HepG2 (cell line): ENCODE data around the gene RPS2. TPM values are rescaled to one million over a fixed set of nuclear protein-coding genes. Genes with fewer than 3 reads are reported as not detected.

ENCODE experiments used
- ATAC-seq: fragments of 200-7000 bp; cut with Tn5 transposase; 3 replicates; pipeline ENCODE4 v1.9.1; 2020; ENCODE audit warnings: mild to moderate bottlenecking, moderate library complexity
- BruUV-seq: library from RNA; stranded (reverse); fragments of 400-500 nt; replicated peaks from 2 replicates; lab custom pipeline; 2021; lab: Mats Ljungman, UMichigan
- CTCF ChIA-PET: fragments of 300-600 bp; formaldehyde crosslinking; extraction: SDS; loops from one replicate; lab custom pipeline; 2021; ENCODE audit warnings: low total read pairs, inconsistent platforms, low intra/inter-chr PET ratio; lab: Yijun Ruan, JAX
- POLR2A ChIA-PET: fragments of 350-600 bp; sonication (Branson Sonifier 250); formaldehyde crosslinking; loops from one replicate; lab custom pipeline; 2020; ENCODE audit warnings: antibody characterized with exemption, inconsistent platforms; lab: Yijun Ruan, JAX
- DNase-seq: peaks from one replicate; pipeline ENCODE4 v3.0.0-alpha.2; 2015; ENCODE audit warnings: low spot score
- FAIRE-seq: peaks from 3 replicates; lab custom pipeline; 2011; peaks lifted over from hg19 to GRCh38; lab: Jason Lieb, UNC
- H2AFZ ChIP-seq: one replicate; pipeline ENCODE4 v1.6.1; 2011; ENCODE audit warnings: low read length, inconsistent platforms
- H3K27ac ChIP-seq: fragments of 300-600 bp; 3 replicates; pipeline ENCODE4 v1.8.0; 2011; ENCODE audit warnings: mixed run types, mild to moderate bottlenecking, mixed read lengths, low read length, inconsistent platforms; ENCODE audit not compliant: insufficient read depth; ENCODE audit errors: extremely low read length
- H3K27me3 ChIP-seq, 2 experiments: fragments of 200-600 bp in 1 of 2; 2 replicates in 1 of 2; 3 replicates in 1 of 2; pipeline versions ENCODE4 v1.6.0 to v1.8.0; 2011; ENCODE audit warnings: low read length in 2 of 2, mild to moderate bottlenecking in 2 of 2, moderate library complexity in 2 of 2, inconsistent platforms in 1 of 2; ENCODE audit not compliant: insufficient read depth in 2 of 2, control insufficient read depth in 1 of 2
- H3K36me3 ChIP-seq, 2 experiments: fragments of 200-600 bp in 1 of 2; replicated peaks in 1 of 2; 2 replicates in 1 of 2; 3 replicates in 1 of 2; pipeline versions ENCODE4 v1.5.1 to v1.8.0; 2011; ENCODE audit warnings: low read length in 2 of 2, inconsistent platforms in 1 of 2; ENCODE audit not compliant: insufficient read depth in 2 of 2, control insufficient read depth in 1 of 2
- H3K4me1 ChIP-seq: 2 replicates; pipeline ENCODE4 v1.5.1; 2012; ENCODE audit warnings: low read length, inconsistent platforms; ENCODE audit not compliant: insufficient read depth
- H3K4me2 ChIP-seq: 2 replicates; pipeline ENCODE4 v1.6.0; 2011; ENCODE audit warnings: low read depth, low read length, inconsistent platforms
- H3K4me3 ChIP-seq, 3 experiments: fragments of 200-600 bp in 1 of 3; sonication (generic), shearing (Covaris generic) in 1 of 3; replicated peaks in 1 of 3; 2 replicates each; pipeline ENCODE4 v1.5.1; 2011 to 2016; ENCODE audit warnings: low read length in 3 of 3, inconsistent platforms in 2 of 3, low read depth in 2 of 3, mild to moderate bottlenecking in 2 of 3, control low read depth in 1 of 3, mixed read lengths in 1 of 3; ENCODE audit not compliant: insufficient read depth in 1 of 3
- H3K79me2 ChIP-seq: one replicate; pipeline ENCODE4 v1.6.1; 2011; ENCODE audit warnings: low read length, inconsistent platforms; ENCODE audit not compliant: insufficient read depth
- H3K9ac ChIP-seq: 2 replicates; pipeline ENCODE4 v1.6.0; 2011; ENCODE audit warnings: mild to moderate bottlenecking, low read depth, low read length, inconsistent platforms; ENCODE audit not compliant: insufficient read depth
- H3K9me3 ChIP-seq: 2 replicates; pipeline ENCODE4 v1.5.1; 2012; ENCODE audit warnings: mild to moderate bottlenecking, low read length
- H4K20me1 ChIP-seq: 2 replicates; pipeline ENCODE4 v1.6.0; 2011; ENCODE audit warnings: inconsistent platforms, mild to moderate bottlenecking, low read length, moderate library complexity; ENCODE audit not compliant: insufficient read depth
- CENPX ChIP-seq: sonication (generic); formaldehyde crosslinking; IDR thresholded peaks from 2 replicates; pipeline ENCODE4 v1.9.0; 2021; ENCODE audit warnings: mild to moderate bottlenecking, missing genetic modification reagents, moderate library complexity
- HNF4G ChIP-seq, 2 experiments: sonication (generic) in 1 of 2; formaldehyde crosslinking in 1 of 2; IDR thresholded peaks; 2 replicates each; pipeline versions ENCODE4 v1.4.0 to v1.6.1; 2011 to 2020; ENCODE audit warnings: borderline replicate concordance in 2 of 2, low read depth in 2 of 2, mild to moderate bottlenecking in 2 of 2, low read length in 1 of 2, missing genetic modification reagents in 1 of 2, moderate library complexity in 1 of 2
- HNRNPK ChIP-seq: fragments of 200-400 bp; formaldehyde crosslinking; IDR thresholded peaks from 2 replicates; pipeline ENCODE4 v1.6.1; 2018; ENCODE audit warnings: low read length, low read depth, moderate library complexity, mild to moderate bottlenecking; ENCODE audit not compliant: poor library complexity, severe bottlenecking
- KLF16 ChIP-seq, 2 experiments: sonication (generic) in 1 of 2; formaldehyde crosslinking in 1 of 2; IDR thresholded peaks; 2 replicates each; pipeline versions ENCODE4 v1.6.1 to v1.8.0; 2016 to 2023; ENCODE audit warnings: missing genetic modification reagents in 2 of 2, missing compliant biosample characterization in 1 of 2
- RXRA ChIP-seq: sonication (generic); formaldehyde crosslinking; IDR thresholded peaks from 2 replicates; pipeline ENCODE4 v1.5.1; 2020; ENCODE audit warnings: missing genetic modification reagents
- RXRB ChIP-seq: IDR thresholded peaks from 2 replicates; pipeline ENCODE4 v1.6.1; 2016; ENCODE audit warnings: borderline replicate concordance, missing genetic modification reagents, missing compliant biosample characterization
- WIZ ChIP-seq: sonication (generic); formaldehyde crosslinking; IDR thresholded peaks from 2 replicates; pipeline ENCODE4 v1.5.1; 2020; ENCODE audit warnings: mild to moderate bottlenecking, missing genetic modification reagents
- ZBTB7A ChIP-seq: sonication (generic); formaldehyde crosslinking; IDR thresholded peaks from 2 replicates; pipeline ENCODE4 v1.8.0; 2022; ENCODE audit warnings: mild to moderate bottlenecking, missing genetic modification reagents
- ZNF281 ChIP-seq: sonication (generic); formaldehyde crosslinking; IDR thresholded peaks from 2 replicates; pipeline ENCODE4 v1.4.0; 2020; ENCODE audit warnings: missing genetic modification reagents, borderline replicate concordance
- ZNF510 ChIP-seq: sonication (generic); formaldehyde crosslinking; IDR thresholded peaks from 2 replicates; pipeline ENCODE4 v1.4.0; 2020; ENCODE audit warnings: low read depth, mild to moderate bottlenecking, missing genetic modification reagents
- ZNF557 ChIP-seq: sonication (generic); formaldehyde crosslinking; IDR thresholded peaks from 2 replicates; pipeline ENCODE4 v1.4.0; 2020; ENCODE audit warnings: missing genetic modification reagents
- ZNF605 ChIP-seq: sonication (generic); formaldehyde crosslinking; IDR thresholded peaks from 2 replicates; pipeline ENCODE4 v1.8.0; 2022; ENCODE audit warnings: mild to moderate bottlenecking, missing genetic modification reagents
- ZNF615 ChIP-seq: sonication (generic); formaldehyde crosslinking; IDR thresholded peaks from 2 replicates; pipeline ENCODE4 v1.5.0; 2020; ENCODE audit warnings: mild to moderate bottlenecking, missing genetic modification reagents, borderline replicate concordance
- ZNF629 ChIP-seq: sonication (generic); formaldehyde crosslinking; conservative IDR thresholded peaks from 2 replicates; pipeline ENCODE4 v1.5.0; 2020; ENCODE audit warnings: missing genetic modification reagents
- ZNF782 ChIP-seq: sonication (generic); formaldehyde crosslinking; IDR thresholded peaks from 2 replicates; pipeline ENCODE4 v1.4.0; 2020; ENCODE audit warnings: missing genetic modification reagents, mild to moderate bottlenecking, borderline replicate concordance
- ZSCAN21 ChIP-seq: sonication (generic); formaldehyde crosslinking; IDR thresholded peaks from 2 replicates; pipeline ENCODE4 v1.8.0; 2022; ENCODE audit warnings: mild to moderate bottlenecking, missing genetic modification reagents, moderate library complexity, borderline replicate concordance
- WGBS: methylation state at CpG from one replicate; pipeline ENCODE4 v1.1.6; 2017; ENCODE audit warnings: low lambda C conversion rate; 5-methylcytosine and 5-hydroxymethylcytosine counted together
- in situ Hi-C: cut with HindIII; loops from 2 replicates; pipeline ENCODE4 v1.10.0; 2017; ENCODE audit warnings: low pct_unique_long_range_greater_than_20kb; ENCODE audit not compliant: extremely low pct_ligation_motif_present
- intact Hi-C: fragments of 100-400 bp; cut with micrococcal nuclease; formaldehyde crosslinking; loops from one replicate; pipeline ENCODE4 v1.10.0; 2022; ENCODE audit not compliant: unreplicated experiment
- polyA plus RNA-seq, 8 experiments: library from polyadenylated mRNA; depleted of rRNA in 3 of 8; stranded (reverse) in 7 of 8; unstranded in 1 of 8; fragments of >200 nt; fragmentation: Illumina TruSeq in 4 of 8; extraction: Trizol in 4 of 8; gene quantifications; 2 replicates each; pipeline versions ENCODE4 v1.2.1 to v1.2.3, GENCODE V29; 2011 to 2016; ENCODE audit warnings: low read depth in 4 of 8, missing spikeins in 1 of 8, mixed read lengths in 1 of 8; ENCODE audit not compliant: insufficient read depth in 1 of 8
- total RNA-seq, 5 experiments: library from RNA; depleted of rRNA; stranded (reverse); fragments of >200 nt; fragmentation: Illumina TruSeq; extraction: Trizol; gene quantifications; 2 replicates each; pipeline ENCODE4 v1.2.3, GENCODE V29; 2016; ENCODE audit warnings: low read depth in 1 of 5

Gene RPS2
- total and polyA plus RNA-seq, 2 of the 13 experiments (the other 11 are each of a cell fraction or from before 2014, with no cell fraction given) = 1,908 to 4,514 TPM

GRCh38 chr16:1991588-1991947 is 26.9 kb upstream of the RPS2 start:
- BruUV-seq = no TSS peak
- WGBS = 92% methylated on average over 22 of the region's 22 CpGs
- TF ChIP-seq KLF16 (CRISPR knock-in tag; IDR thresholded peaks at IDR 0.05) = no peak
- 0 out of 2 replicates have a peak, but pooled peaks have one; percentile 7 for TF ChIP-seq ZSCAN21
- no peak for DNase-seq
- POLR2A ChIA-PET = interaction anchor here (0.7 to 2.6 kb wide), 5 partner anchors 20 to 164 kb away, joined by 3 to 16 read pairs (median 9); partner anchors contain the start of genes RPS2, TBL3 and TRAF7
- no peak overlapping the region for H3K9ac ChIP-seq
- peak overlapping the region in 1 of 3 experiments; percentile 82; a peak in 2 of 6 replicates for H3K4me3 ChIP-seq
- CTCF ChIA-PET = no interaction called here
- no peak overlapping the region for H2AFZ ChIP-seq
- intact Hi-C loops = no loop called here
- in situ Hi-C loops = no loop called here
- H3K36me3 ChIP-seq = peaks cover 2 to 5% of the 10 kb centered on the region in 2 experiments; a peak in 3 of 5 replicates
- no peak for ATAC-seq
- no peak for FAIRE-seq
- H4K20me1 ChIP-seq = no peaks in the 10 kb centered on the region
- H3K9me3 ChIP-seq = no peaks in the 10 kb centered on the region
- H3K79me2 ChIP-seq = no peaks in the 10 kb centered on the region
- no peak overlapping the region for H3K27ac ChIP-seq
- H3K4me2 ChIP-seq = peak overlapping the region; percentile 95
- peaks cover 0 to 8% of the 10 kb centered on the region in 2 experiments; a peak in 2 of 5 replicates for H3K27me3 ChIP-seq
- peaks cover 52% of the 10 kb centered on the region for H3K4me1 ChIP-seq

- Histone ChIP-seq H3K27ac (no peak overlapping the region), H3K9ac (peak overlapping the region; percentile 60; the same call in 1 of the 2 replicates), H3K4me2 (peak overlapping the region; percentile 95), H3K27me3 (peaks cover 0 to 8% of the 10 kb centered on the region in 2 experiments; a peak in 2 of 5 replicates), H3K79me2 (no peaks in the 10 kb centered on the region), H3K9me3 (no peaks in the 10 kb centered on the region), H3K36me3 (peaks cover 6 to 9% of the 10 kb centered on the region in 2 experiments; a peak in 4 of 5 replicates), H3K4me3 (peak overlapping the region; percentile 60 to 82 (median 77)), H3K4me1 (peaks cover 57% of the 10 kb centered on the region), H2AFZ (no peak overlapping the region), H4K20me1 (no peaks in the 10 kb centered on the region)
- 59% methylated on average over 5 of the region's 18 CpGs for WGBS
- intact Hi-C loops (no loop called here), in situ Hi-C loops (no loop called here)
- ChIA-PET POLR2A (interaction anchor here (0.8 to 2.0 kb wide), 7 partner anchors 13 to 164 kb away, joined by 3 to 13 read pairs (median 5); partner anchors contain the start of genes RPS2 and TRAF7), CTCF (no interaction called here)
- FAIRE-seq = no peak
- no TSS peak for BruUV-seq
- peak; percentile 14; the same call in 2 of the 3 replicates for ATAC-seq
- no peak for DNase-seq
- TF ChIP-seq ZNF605 = 0 out of 2 replicates have a peak, but pooled peaks have one; percentile 28
- TF ChIP-seq WIZ = no peak
- no peak for TF ChIP-seq HNRNPK
- no peak for TF ChIP-seq RXRB (CRISPR knock-in tag)
- TF ChIP-seq RXRA (CRISPR knock-in tag) = no peak
- no peak for TF ChIP-seq CENPX
- no peak for TF ChIP-seq ZNF557 (CRISPR knock-in tag)
- TF ChIP-seq ZNF281 (CRISPR knock-in tag) = no peak
- no peak for TF ChIP-seq ZNF615 (CRISPR knock-in tag)
- TF ChIP-seq ZNF782 (CRISPR knock-in tag) = no peak
- TF ChIP-seq ZNF510 (CRISPR knock-in tag) = no peak
- no peak for TF ChIP-seq ZBTB7A (CRISPR knock-in tag)
- no peak for TF ChIP-seq HNF4G (IDR thresholded peaks at IDR 0.05; ENCODE audit: borderline replicate concordance, low read depth, low read length)
- TF ChIP-seq HNF4G (CRISPR knock-in tag; IDR thresholded peaks at IDR 0.05; ENCODE audit: borderline replicate concordance, low read depth) = no peak
- TF ChIP-seq ZNF629 (CRISPR knock-in tag) = no peak
Measured at GRCh38 chr16:1991135-1991551, 26.5 kb upstream of the RPS2 start.
